Rectal smooth muscle tissue (tissue), 1 donor: ENCODE data around the gene LGALS9.
"Not testable (repeated sequence)": the region's sequence is repeated elsewhere in the genome, so short reads cannot be mapped to it uniquely, and the experiment has no call there.

Experiments
- H3K27ac ChIP-seq: one replicate; pipeline ENCODE4 v1.7.0; 2013; ENCODE audit warnings: low read depth, low read length, inconsistent platforms
- H3K27me3 ChIP-seq: one replicate; pipeline ENCODE4 v1.7.0; 2013; ENCODE audit warnings: low read length; ENCODE audit not compliant: control insufficient read depth, insufficient read depth
- H3K36me3 ChIP-seq: one replicate; pipeline ENCODE4 v1.7.0; 2013; ENCODE audit warnings: low read length; ENCODE audit not compliant: control insufficient read depth, insufficient read depth
- H3K4me1 ChIP-seq: one replicate; pipeline ENCODE4 v1.7.0; 2013; ENCODE audit warnings: low read length; ENCODE audit not compliant: control insufficient read depth, insufficient read depth
- H3K4me3 ChIP-seq: one replicate; pipeline ENCODE4 v1.7.0; 2013; ENCODE audit warnings: low read length
- H3K9ac ChIP-seq: one replicate; pipeline ENCODE4 v1.7.0; 2013; ENCODE audit warnings: low read length

Gene LGALS9

GRCh38 chr17:27622986-27623385 is 8.0 kb upstream of the LGALS9 start:
- no peaks in the 10 kb centered on the region for H3K4me1 ChIP-seq
- H3K36me3 ChIP-seq = peaks cover 10% of the 10 kb centered on the region
- H3K4me3 ChIP-seq = no peak overlapping the region
- no peaks in the 10 kb centered on the region for H3K27me3 ChIP-seq
- H3K9ac ChIP-seq = no peak overlapping the region
- no peak overlapping the region for H3K27ac ChIP-seq

- Histone ChIP-seq H3K4me3 (no peak overlapping the region), H3K9ac (no peak overlapping the region), H3K27me3 (no peaks in the 10 kb centered on the region), H3K27ac (no peak overlapping the region), H3K36me3 (peaks cover 8% of the 10 kb centered on the region), H3K4me1 (no peaks in the 10 kb centered on the region)
Measured at GRCh38 chr17:27623614-27624013, 7.4 kb upstream of the LGALS9 start.

GRCh38 chr17:27624539-27624938 is 6.4 kb upstream of the LGALS9 start:
- no peak overlapping the region for H3K9ac ChIP-seq
- peaks cover 8% of the 10 kb centered on the region for H3K36me3 ChIP-seq
- no peak overlapping the region for H3K4me3 ChIP-seq
- H3K4me1 ChIP-seq = no peaks in the 10 kb centered on the region
- no peak overlapping the region for H3K27ac ChIP-seq
- no peaks in the 10 kb centered on the region for H3K27me3 ChIP-seq

GRCh38 chr17:27625856-27626255 is 5.1 kb upstream of the LGALS9 start:
- Histone ChIP-seq H3K9ac (no peak overlapping the region), H3K4me3 (no peak overlapping the region), H3K36me3 (peaks cover 8% of the 10 kb centered on the region), H3K27me3 (no peaks in the 10 kb centered on the region), H3K27ac (no peak overlapping the region), H3K4me1 (no peaks in the 10 kb centered on the region)

GRCh38 chr17:27627514-27627913 is 3.5 kb upstream of the LGALS9 start:
- no peak overlapping the region for H3K9ac ChIP-seq
- H3K27me3 ChIP-seq = no peaks in the 10 kb centered on the region
- peaks cover 2% of the 10 kb centered on the region for H3K4me1 ChIP-seq
- H3K4me3 ChIP-seq = no peak overlapping the region
- peaks cover 5% of the 10 kb centered on the region for H3K36me3 ChIP-seq
- no peak overlapping the region for H3K27ac ChIP-seq

- no peak overlapping the region for H3K9ac ChIP-seq
- H3K36me3 ChIP-seq = peaks cover 5% of the 10 kb centered on the region
Measured at GRCh38 chr17:27628376-27628775, 2.6 kb upstream of the LGALS9 start.

GRCh38 chr17:27629260-27629659 is 1.7 kb upstream of the LGALS9 start:
- H3K4me1 ChIP-seq = peaks cover 10% of the 10 kb centered on the region
- not testable (repeated sequence) for H3K27me3 ChIP-seq, H3K9ac ChIP-seq, H3K36me3 ChIP-seq, H3K4me3 ChIP-seq, H3K27ac ChIP-seq

More at GRCh38 chr17:27628376-27628775, 2.6 kb upstream of the LGALS9 start:
- Histone ChIP-seq H3K4me3 (no peak overlapping the region), H3K27me3 (no peaks in the 10 kb centered on the region), H3K27ac (no peak overlapping the region), H3K4me1 (peaks cover 7% of the 10 kb centered on the region)

- Histone ChIP-seq H3K4me1 (peaks cover 10% of the 10 kb centered on the region), H3K4me3 (peak overlapping the region; percentile 72), H3K9ac (peak overlapping the region; percentile 66), H3K27ac (peak overlapping the region; percentile 47), H3K27me3 (no peaks in the 10 kb centered on the region), H3K36me3 (no peaks in the 10 kb centered on the region)
Measured at GRCh38 chr17:27631411-27631760, 398 bp downstream of the LGALS9 start.

- peak overlapping the region; percentile 19 for H3K9ac ChIP-seq
- no peak overlapping the region for H3K27ac ChIP-seq
- H3K4me1 ChIP-seq = peaks cover 10% of the 10 kb centered on the region
- no peaks in the 10 kb centered on the region for H3K36me3 ChIP-seq
- no peaks in the 10 kb centered on the region for H3K27me3 ChIP-seq
- H3K4me3 ChIP-seq = peak overlapping the region; percentile 72
Measured at GRCh38 chr17:27631897-27632725, 1.1 kb downstream of the LGALS9 start.

GRCh38 chr17:27632766-27633165 is 1.8 kb downstream of the LGALS9 start:
- H3K27me3 ChIP-seq, H3K27ac ChIP-seq: not testable (repeated sequence)
- H3K4me3 ChIP-seq = peak overlapping the region; percentile 72

GRCh38 chr17:27633312-27634025 is 2.5 kb downstream of the LGALS9 start:
- peak overlapping the region; percentile 35 for H3K27ac ChIP-seq
- H3K27me3 ChIP-seq = no peaks in the 10 kb centered on the region
- H3K4me3 ChIP-seq = no peak overlapping the region
- H3K36me3 ChIP-seq = no peaks in the 10 kb centered on the region
- peaks cover 10% of the 10 kb centered on the region for H3K4me1 ChIP-seq
- H3K9ac ChIP-seq = no peak overlapping the region

More at GRCh38 chr17:27632766-27633165, 1.8 kb downstream of the LGALS9 start:
- not testable (repeated sequence) for H3K9ac ChIP-seq, H3K36me3 ChIP-seq
- peaks cover 10% of the 10 kb centered on the region for H3K4me1 ChIP-seq

GRCh38 chr17:27634026-27634335 is 3.0 kb downstream of the LGALS9 start:
- no peak overlapping the region for H3K27ac ChIP-seq
- H3K9ac ChIP-seq = no peak overlapping the region
- H3K36me3 ChIP-seq = no peaks in the 10 kb centered on the region
- H3K27me3 ChIP-seq = no peaks in the 10 kb centered on the region
- H3K4me3 ChIP-seq = no peak overlapping the region
- H3K4me1 ChIP-seq = peaks cover 10% of the 10 kb centered on the region

GRCh38 chr17:27634776-27635175 is 3.8 kb downstream of the LGALS9 start:
- Histone ChIP-seq H3K4me1 (peaks cover 10% of the 10 kb centered on the region), H3K36me3 (no peaks in the 10 kb centered on the region), H3K27me3 (no peaks in the 10 kb centered on the region), H3K9ac (no peak overlapping the region), H3K27ac (no peak overlapping the region), H3K4me3 (no peak overlapping the region)
